Peyer's patch (tissue), 4 donors: ENCODE measurements around the gene WARS2.

Experiments
- POLR2A ChIP-seq, 2 donors: fragments of 450-650 bp; IDR thresholded peaks; one replicate each; pipeline ENCODE4 v1.5.1; 2017; ENCODE audit warnings: antibody characterized with exemption in 2 of 2, mild to moderate bottlenecking in 2 of 2, moderate library complexity in 2 of 2
- TF ChIP-seq, protein P1 (sequence below), 6 experiments: fragments of 450-650 bp in 4 of 6; fragments of 200-600 bp in 2 of 6; sonication (generic) in 1 of 6; IDR thresholded peaks; one replicate each; pipeline ENCODE4 v1.5.1; 2017 to 2019; ENCODE audit warnings: antibody characterized with exemption in 6 of 6, mild to moderate bottlenecking in 3 of 6, moderate library complexity in 1 of 6

DNA sequence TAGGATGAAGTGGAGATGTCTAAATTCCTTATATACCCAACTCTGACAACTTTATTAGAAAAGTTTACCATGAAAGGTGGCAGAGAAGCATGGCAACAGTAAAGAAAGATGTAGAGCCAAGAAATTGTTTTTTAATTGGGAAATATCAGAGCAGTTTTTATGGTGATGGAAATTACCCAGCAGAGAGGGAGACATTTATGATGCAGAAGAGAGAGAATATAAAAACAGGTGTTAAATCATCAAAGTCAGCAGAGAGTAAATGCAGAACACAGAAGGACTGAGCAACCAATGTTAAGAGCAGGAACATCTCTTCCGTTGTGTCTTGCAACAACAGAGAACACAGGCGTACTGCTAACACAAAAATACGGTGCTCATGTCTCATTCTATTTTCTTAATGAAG lies 28.2 kb downstream of the WARS2 start:
- TF ChIP-seq, protein P1, sequence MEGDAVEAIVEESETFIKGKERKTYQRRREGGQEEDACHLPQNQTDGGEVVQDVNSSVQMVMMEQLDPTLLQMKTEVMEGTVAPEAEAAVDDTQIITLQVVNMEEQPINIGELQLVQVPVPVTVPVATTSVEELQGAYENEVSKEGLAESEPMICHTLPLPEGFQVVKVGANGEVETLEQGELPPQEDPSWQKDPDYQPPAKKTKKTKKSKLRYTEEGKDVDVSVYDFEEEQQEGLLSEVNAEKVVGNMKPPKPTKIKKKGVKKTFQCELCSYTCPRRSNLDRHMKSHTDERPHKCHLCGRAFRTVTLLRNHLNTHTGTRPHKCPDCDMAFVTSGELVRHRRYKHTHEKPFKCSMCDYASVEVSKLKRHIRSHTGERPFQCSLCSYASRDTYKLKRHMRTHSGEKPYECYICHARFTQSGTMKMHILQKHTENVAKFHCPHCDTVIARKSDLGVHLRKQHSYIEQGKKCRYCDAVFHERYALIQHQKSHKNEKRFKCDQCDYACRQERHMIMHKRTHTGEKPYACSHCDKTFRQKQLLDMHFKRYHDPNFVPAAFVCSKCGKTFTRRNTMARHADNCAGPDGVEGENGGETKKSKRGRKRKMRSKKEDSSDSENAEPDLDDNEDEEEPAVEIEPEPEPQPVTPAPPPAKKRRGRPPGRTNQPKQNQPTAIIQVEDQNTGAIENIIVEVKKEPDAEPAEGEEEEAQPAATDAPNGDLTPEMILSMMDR (IDR thresholded peaks at IDR 0.05) = no peak
- no peak for TF ChIP-seq POLR2A (IDR thresholded peaks at IDR 0.05)
